GM21526 (cell line): Measurements from ENCODE around the gene TMEM168.
"Not testable (repeated sequence)": the region's sequence is repeated elsewhere in the genome, so short reads cannot be mapped to it uniquely, and the experiment has no call there.

Experiments used
- ATAC-seq: cut with Tn5 transposase; IDR thresholded peaks from one replicate; pipeline ENCODE4 v1.9.1; 2021; ENCODE audit warnings: moderate library complexity; ENCODE audit not compliant: unreplicated experiment, low FRiP score

TMEM168 gene

GRCh38 chr7:112782498-112782897 is 7.7 kb downstream of the TMEM168 start:
- ATAC-seq = peak; percentile 82

GRCh38 chr7:112781558-112781957 is 8.6 kb downstream of the TMEM168 start:
- ATAC-seq = no peak

- no peak for ATAC-seq
These were observed 9.1 kb downstream of the TMEM168 start for GRCh38 chr7:112781110-112781509.

- ATAC-seq = no peak
These were observed 10.5 kb downstream of the TMEM168 start for GRCh38 chr7:112779667-112780066.

- no peak for ATAC-seq
These were observed 12.8 kb downstream of the TMEM168 start for GRCh38 chr7:112777406-112777805.

GRCh38 chr7:112771166-112771565 is 19.0 kb downstream of the TMEM168 start:
- ATAC-seq = no peak

- ATAC-seq = no peak
These were observed 20.1 kb downstream of the TMEM168 start for GRCh38 chr7:112770051-112770450.

GRCh38 chr7:112765105-112765504 is 25.1 kb downstream of the TMEM168 start:
- ATAC-seq = no peak

GRCh38 chr7:112763996-112764395 is 26.2 kb downstream of the TMEM168 start:
- no peak for ATAC-seq

- ATAC-seq = no peak
These were observed 26.9 kb downstream of the TMEM168 start for GRCh38 chr7:112763298-112763697.

- ATAC-seq = no peak
These were observed 30.3 kb downstream of the TMEM168 start for GRCh38 chr7:112759905-112760304.

- no peak for ATAC-seq
These were observed 32.9 kb downstream of the TMEM168 start for GRCh38 chr7:112757337-112757736.

- no peak for ATAC-seq
These were observed 36.9 kb downstream of the TMEM168 start for GRCh38 chr7:112753298-112753697.

GRCh38 chr7:112752576-112752975 is 37.6 kb downstream of the TMEM168 start:
- ATAC-seq = no peak

GRCh38 chr7:112749775-112750174 is 40.4 kb downstream of the TMEM168 start:
- no peak for ATAC-seq

- no peak for ATAC-seq
These were observed 41.8 kb downstream of the TMEM168 start for GRCh38 chr7:112748381-112748780.

- no peak for ATAC-seq
These were observed 44.6 kb downstream of the TMEM168 start for GRCh38 chr7:112745635-112746034.

GRCh38 chr7:112744818-112745217 is 45.4 kb downstream of the TMEM168 start:
- ATAC-seq = no peak

- no peak for ATAC-seq
These were observed 46.4 kb downstream of the TMEM168 start for GRCh38 chr7:112743811-112744210.

- no peak for ATAC-seq
These were observed 49.5 kb downstream of the TMEM168 start for GRCh38 chr7:112740667-112741066.

- ATAC-seq = no peak
These were observed 50.6 kb downstream of the TMEM168 start for GRCh38 chr7:112739436-112740180.

GRCh38 chr7:112735261-112735660 is 54.9 kb downstream of the TMEM168 start:
- no peak for ATAC-seq

GRCh38 chr7:112731324-112731723 is 58.9 kb downstream of the TMEM168 start:
- ATAC-seq = not testable (repeated sequence)
